GM18502 (cell line): ENCODE results near the gene CFAP100.

Experiments used
- ATAC-seq: cut with Tn5 transposase; IDR thresholded peaks from one replicate; pipeline ENCODE4 v1.9.1; 2021; ENCODE audit warnings: mild to moderate bottlenecking; ENCODE audit not compliant: unreplicated experiment, poor library complexity

The CFAP100 gene

GRCh38 chr3:126394179-126394976, at the start of gene CFAP100:
Gene CFAP100, plus strand, starts transcription at chr3:126394909. Its CDS starts 1,092 bp downstream, at chr3:126396001.
- ATAC-seq, result no peak

DNA sequence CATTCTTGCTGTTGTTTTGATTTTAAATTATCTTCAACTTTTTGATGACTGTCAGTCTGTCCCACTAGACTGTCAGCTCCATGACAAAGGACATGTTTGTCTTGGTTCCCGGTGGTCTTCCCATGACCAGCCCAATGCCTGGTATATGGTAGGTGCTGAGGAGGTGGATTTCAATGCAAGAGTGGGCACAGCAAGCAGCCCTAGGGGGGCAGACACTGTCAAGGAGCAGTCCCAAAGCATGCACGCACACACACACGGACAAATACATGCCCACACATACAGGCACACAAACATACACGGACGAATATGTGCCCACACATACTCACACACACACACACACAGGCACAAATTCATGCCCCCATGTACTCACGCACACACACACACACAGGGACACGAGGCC, 49.5 kb upstream of the CFAP100 start:
- no peak for ATAC-seq

GRCh38 chr3:126345641-126346460, 48.9 kb upstream of the CFAP100 start:
- ATAC-seq, result no peak

GRCh38 chr3:126346466-126346865, 48.2 kb upstream of the CFAP100 start:
- ATAC-seq, result no peak

DNA sequence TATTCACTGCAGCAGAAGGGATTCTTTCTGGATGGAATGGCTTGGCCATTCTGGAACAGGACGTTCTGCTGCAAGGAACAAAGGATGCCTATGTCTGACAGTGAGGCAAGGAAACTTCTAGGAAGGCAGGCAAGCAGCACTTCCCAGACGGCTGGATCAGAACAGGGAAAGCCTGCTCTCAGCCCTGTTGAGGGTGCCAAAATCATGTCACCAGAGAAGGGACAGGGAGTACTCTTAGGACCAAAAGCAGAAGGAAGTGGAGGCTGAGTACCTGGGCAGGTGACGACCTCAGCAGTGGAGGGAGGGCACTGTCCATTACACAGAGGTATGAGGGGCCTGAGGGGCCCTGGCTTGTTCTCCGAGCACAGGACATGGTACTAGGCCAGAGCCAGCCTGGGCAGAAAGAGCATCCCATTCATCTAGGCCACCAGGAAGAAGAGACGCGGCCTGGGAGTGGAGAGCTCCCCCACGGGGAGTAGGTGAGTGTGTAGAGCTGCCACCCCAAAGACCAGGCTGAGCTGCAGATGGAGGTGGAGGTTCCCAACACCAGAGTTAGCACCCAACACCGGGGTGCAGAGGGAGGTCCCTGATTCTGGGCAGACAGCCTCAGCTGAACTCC, 47.1 kb upstream of the CFAP100 start:
- no peak for ATAC-seq

DNA sequence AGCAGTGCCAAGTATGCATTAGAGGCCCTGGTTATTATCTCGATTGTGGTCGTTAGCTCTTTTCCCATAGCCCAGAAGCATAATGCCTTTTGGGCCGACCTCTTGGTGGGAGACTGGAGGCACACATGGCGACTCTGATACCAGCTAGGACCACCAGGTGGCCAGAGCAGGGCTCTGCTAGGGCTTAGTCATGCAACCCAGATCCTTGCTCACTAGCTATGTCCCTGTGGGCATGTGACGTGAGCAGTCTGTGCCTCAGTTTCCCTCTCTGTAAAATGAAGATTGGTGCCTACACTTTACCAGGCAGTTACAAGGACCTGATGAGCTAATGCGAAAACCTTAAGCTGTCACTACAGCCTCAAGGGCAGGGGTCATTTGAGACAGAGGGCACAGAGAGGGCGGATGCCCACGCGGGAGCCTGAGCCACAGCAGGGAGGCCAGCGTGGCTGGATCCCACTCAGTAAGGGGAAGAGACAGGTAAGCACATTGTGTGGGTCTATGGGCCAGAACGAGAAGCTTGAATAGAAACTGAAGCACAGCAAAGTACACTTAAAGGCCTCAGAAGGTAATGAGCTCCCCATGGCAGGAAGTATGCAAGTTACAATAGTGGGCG, 46.3 kb upstream of the CFAP100 start:
- ATAC-seq, result no peak

DNA sequence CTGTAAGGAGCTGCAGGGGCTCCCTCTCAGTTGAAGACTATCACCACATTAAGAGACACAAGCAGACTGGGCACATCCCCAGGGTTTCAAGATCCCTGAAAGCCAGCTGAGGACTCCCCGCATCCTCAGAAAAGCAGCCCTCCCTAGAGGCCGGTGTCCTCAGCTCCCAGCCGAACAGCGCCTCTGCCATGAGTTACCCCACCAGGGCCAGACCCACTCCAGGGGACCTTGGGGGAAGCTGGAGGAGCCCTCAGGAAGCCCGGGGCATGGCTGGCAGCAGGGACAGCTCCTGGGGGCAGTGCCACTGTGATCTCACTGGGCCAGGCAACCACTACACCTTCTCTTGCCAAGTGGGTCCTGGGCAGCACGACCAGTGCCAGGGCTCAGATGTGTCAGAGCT, 45.6 kb upstream of the CFAP100 start:
- ATAC-seq, result no peak

GRCh38 chr3:126349611-126350501, 44.9 kb upstream of the CFAP100 start:
- ATAC-seq, result no peak

DNA sequence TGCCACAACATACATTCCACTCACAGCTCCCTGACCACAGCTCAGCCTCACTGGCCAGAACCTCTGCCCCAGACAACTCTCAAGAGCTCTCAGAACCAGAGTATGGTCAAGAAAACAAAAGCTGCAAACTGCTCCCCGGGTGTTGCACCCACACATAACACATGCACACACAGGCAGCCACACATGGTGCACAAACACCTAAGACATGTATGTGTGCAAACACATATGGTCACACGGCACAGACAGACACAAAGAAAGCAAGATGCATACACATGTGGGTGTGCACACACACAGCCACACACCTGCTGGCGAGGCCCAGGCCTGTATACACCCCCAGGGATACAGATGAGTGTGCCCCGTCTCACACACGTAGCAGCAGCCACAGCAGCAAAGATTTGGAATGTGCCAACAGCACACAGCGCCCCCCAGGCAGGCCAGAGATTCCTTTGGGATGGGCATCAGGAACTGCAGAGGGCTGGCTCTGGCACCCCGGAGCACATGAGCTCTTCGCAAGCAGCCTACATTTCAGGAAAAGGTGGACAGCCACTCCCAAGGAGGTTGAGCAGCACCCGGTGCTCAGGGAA, 44.1 kb upstream of the CFAP100 start:
- ATAC-seq, result no peak

- no peak for ATAC-seq
Observed at GRCh38 chr3:126351086-126351770, 43.5 kb upstream of the CFAP100 start.

GRCh38 chr3:126351771-126352475, 42.8 kb upstream of the CFAP100 start:
- ATAC-seq, result no peak

GRCh38 chr3:126352476-126353454, 41.9 kb upstream of the CFAP100 start:
- ATAC-seq, result no peak

DNA sequence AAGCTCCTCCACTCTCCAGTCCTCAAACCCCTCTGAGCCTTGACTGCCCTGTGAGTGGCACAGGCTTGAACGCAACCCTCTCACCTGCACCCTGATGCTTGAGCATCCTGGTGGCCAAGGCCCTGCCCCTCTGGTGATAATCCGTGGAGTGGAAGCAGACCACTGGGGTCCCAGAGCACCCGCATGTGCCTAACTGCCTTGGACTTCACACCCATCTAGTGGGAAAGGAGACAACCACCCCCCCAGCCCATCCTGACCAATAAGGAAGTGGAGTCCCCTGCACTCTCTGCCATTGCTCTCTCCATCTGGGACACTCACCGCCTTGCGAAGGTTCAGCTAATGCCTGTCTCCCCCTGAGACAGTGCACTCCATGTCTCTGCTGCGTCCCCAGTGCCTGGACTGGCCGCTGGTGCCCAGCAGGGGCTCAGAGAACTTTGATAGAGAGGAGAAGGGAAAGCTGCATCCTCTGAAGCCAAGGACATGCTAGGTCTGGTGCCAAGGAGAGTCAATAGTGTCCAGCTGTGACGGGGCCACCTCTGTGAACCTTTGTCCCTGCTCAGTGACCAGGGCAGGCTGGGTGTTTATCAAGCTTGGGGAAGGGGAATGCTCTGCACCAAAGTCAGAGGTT, 40.9 kb upstream of the CFAP100 start:
- no peak for ATAC-seq

DNA sequence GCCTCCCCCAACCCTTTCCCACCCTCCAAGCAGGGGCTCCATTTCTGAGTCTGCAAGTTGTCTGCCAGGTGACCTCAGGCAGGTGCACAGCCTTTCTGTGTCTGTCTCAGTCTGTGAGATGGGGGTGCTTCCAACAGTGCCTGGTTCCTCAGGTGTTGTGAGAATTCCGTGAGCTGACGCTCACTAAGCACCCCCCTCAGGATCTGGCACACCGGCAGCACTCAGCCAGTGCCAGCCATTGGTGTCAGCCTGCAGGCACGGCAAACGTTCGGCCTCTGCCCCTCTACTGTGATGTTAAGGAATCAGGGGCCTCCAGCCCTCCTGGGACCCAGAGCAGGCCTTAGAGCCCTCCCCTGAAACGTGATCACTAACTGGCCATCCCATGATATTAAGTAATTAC, 39.9 kb upstream of the CFAP100 start:
- no peak for ATAC-seq

GRCh38 chr3:126355251-126355650, 39.5 kb upstream of the CFAP100 start:
- no peak for ATAC-seq

- ATAC-seq, result no peak
Observed at GRCh38 chr3:126355777-126356372, 38.8 kb upstream of the CFAP100 start.
